SU-DHL-6 (cell line): ENCODE results near the gene GNL3.
A peak's percentile ranks its signal among the peaks of the same experiment; 100 is the strongest.

Source experiments
- H2AFZ ChIP-seq: fragments of 200-600 bp; sonication (generic); 2 replicates; pipeline ENCODE4 v1.6.1; 2014; ENCODE audit warnings: low read depth, mild to moderate bottlenecking, moderate library complexity, mixed read lengths, antibody characterized with exemption, low read length; ENCODE audit not compliant: severe bottlenecking
- H3F3A ChIP-seq: fragments of 200-600 bp; shearing (Covaris generic); 2 replicates; pipeline ENCODE4 v1.6.0; 2016; ENCODE audit warnings: antibody characterized with exemption, mild to moderate bottlenecking; ENCODE audit not compliant: insufficient read depth
- H3K27ac ChIP-seq: fragments of 200-600 bp; sonication (generic); 2 replicates; pipeline ENCODE4 v1.5.1; 2016; ENCODE audit warnings: low read depth, mild to moderate bottlenecking, low read length, moderate library complexity, mixed read lengths
- H3K27me3 ChIP-seq: fragments of 200-600 bp; sonication (generic), shearing (Covaris generic); 2 replicates; pipeline ENCODE4 v1.6.0; 2014; ENCODE audit warnings: mild to moderate bottlenecking, low read length
- H3K36me3 ChIP-seq: fragments of 200-600 bp; sonication (generic); 2 replicates; pipeline ENCODE4 v1.6.1; 2014; ENCODE audit warnings: mild to moderate bottlenecking, low read length, mixed read lengths
- H3K4me2 ChIP-seq: fragments of 300-600, 200-600 bp; shearing (Covaris generic), sonication (generic); 2 replicates; pipeline ENCODE4 v1.6.0; 2014; ENCODE audit warnings: low read length, low read depth, mild to moderate bottlenecking; ENCODE audit not compliant: poor library complexity, severe bottlenecking
- H3K4me3 ChIP-seq: fragments of 200-600 bp; sonication (generic); 2 replicates; pipeline ENCODE4 v1.5.1; 2014; ENCODE audit warnings: antibody characterized with exemption, low read length, mild to moderate bottlenecking, mixed read lengths; ENCODE audit not compliant: insufficient read depth, poor library complexity, severe bottlenecking
- H3K79me2 ChIP-seq: fragments of 200-600 bp; sonication (generic); 2 replicates; pipeline ENCODE4 v1.6.1; 2014; ENCODE audit warnings: mild to moderate bottlenecking, low read length, moderate library complexity; ENCODE audit not compliant: insufficient read depth
- H3K9ac ChIP-seq: fragments of 200-600 bp; sonication (generic); 2 replicates; pipeline ENCODE4 v1.7.0; 2014; ENCODE audit warnings: mild to moderate bottlenecking, low read length
- H3K9me2 ChIP-seq: fragments of 200-600 bp; sonication (generic); replicated peaks from 2 replicates; pipeline ENCODE4 v1.6.1; 2014; ENCODE audit warnings: low read length; ENCODE audit not compliant: insufficient read depth
- H3K9me3 ChIP-seq: fragments of 200-600 bp; sonication (generic); 2 replicates; pipeline ENCODE4 v1.6.1; 2014; ENCODE audit warnings: low read length, mixed read lengths; ENCODE audit not compliant: insufficient read depth
- H4K20me1 ChIP-seq: fragments of 200-600 bp; sonication (generic); 2 replicates; pipeline ENCODE4 v1.6.1; 2014; ENCODE audit warnings: low read depth, mild to moderate bottlenecking, antibody characterized with exemption, low read length, moderate library complexity, mixed read lengths
- CTCF ChIP-seq: fragments of 200-600 bp; sonication (generic); IDR thresholded peaks from one replicate; pipeline ENCODE4 v1.5.1; 2017; ENCODE audit warnings: antibody characterized with exemption, mild to moderate bottlenecking, low read length, moderate library complexity; ENCODE audit not compliant: insufficient read depth, poor library complexity, severe bottlenecking
- EZH2phosphoT487 ChIP-seq: fragments of 200-600 bp; sonication (generic), shearing (Covaris generic); conservative IDR thresholded peaks from 2 replicates; pipeline ENCODE4 v1.6.1; 2018; ENCODE audit warnings: mild to moderate bottlenecking, antibody characterized with exemption, low read length, moderate library complexity, mixed read lengths

The GNL3 gene

DNA sequence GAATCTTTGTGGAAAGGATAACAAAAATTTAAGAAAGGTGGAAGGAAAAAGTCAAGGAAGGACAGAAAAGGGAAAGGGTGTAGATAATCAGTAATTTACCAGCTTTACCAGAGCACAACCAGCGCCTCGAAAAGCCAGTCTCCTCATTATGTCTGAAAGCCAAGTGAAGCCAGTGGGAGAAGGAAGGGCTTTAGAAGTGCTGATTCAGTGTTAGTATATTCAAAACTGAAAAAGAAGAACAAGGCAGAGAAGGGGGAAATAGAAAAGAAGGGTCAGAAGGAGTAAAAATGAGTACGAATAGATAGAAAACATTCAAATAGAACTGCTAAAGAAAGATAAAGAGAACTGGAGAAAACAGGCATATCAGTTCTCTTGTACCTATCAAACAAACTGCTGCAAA lies 4.2 kb upstream of the GNL3 start:
- H3K27me3 ChIP-seq: no peaks in the 10 kb centered on the region
- no peak overlapping the region for H2AFZ ChIP-seq
- no peak overlapping the region for H3K4me2 ChIP-seq
- peaks cover 21% of the 10 kb centered on the region for H3K36me3 ChIP-seq
- H3K27ac ChIP-seq: no peak overlapping the region
- no peak overlapping the region for H3K4me3 ChIP-seq
- H3K9me3 ChIP-seq: no peaks in the 10 kb centered on the region
- no peak overlapping the region for H3K9ac ChIP-seq
- H3K79me2 ChIP-seq: peaks cover 62% of the 10 kb centered on the region
- no peaks in the 10 kb centered on the region; the same call in 1 of the 2 replicates for H3F3A ChIP-seq
- TF ChIP-seq CTCF: no peak
- TF ChIP-seq EZH2phosphoT487: no peak
- no peaks in the 10 kb centered on the region for H3K9me2 ChIP-seq
- H4K20me1 ChIP-seq: no peaks in the 10 kb centered on the region

DNA sequence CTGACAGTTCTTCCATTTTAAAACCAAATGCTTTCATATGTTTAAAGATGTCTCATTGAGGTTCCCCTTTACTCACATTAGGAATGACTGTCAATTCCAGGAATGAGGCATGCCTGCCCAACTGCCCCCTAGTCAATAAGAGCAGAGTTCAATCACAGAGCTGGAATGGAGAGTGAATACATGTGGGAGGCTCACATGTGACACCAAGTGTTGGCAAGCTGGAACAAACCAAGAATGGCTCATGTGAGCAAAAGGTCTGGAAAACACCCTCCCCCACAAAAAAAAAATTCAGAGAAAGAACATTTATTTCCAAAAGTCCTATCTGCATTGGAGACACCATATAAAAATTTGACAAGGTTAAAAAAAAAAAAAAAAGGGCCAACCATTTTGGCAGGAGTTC lies 3.8 kb upstream of the GNL3 start:
- Histone ChIP-seq H3K36me3 (peaks cover 25% of the 10 kb centered on the region), H4K20me1 (no peaks in the 10 kb centered on the region), H3K9ac (no peak overlapping the region), H3F3A (no peaks in the 10 kb centered on the region; the same call in 1 of the 2 replicates), H3K27ac (no peak overlapping the region), H3K79me2 (peaks cover 67% of the 10 kb centered on the region), H2AFZ (no peak overlapping the region), H3K9me2 (no peaks in the 10 kb centered on the region), H3K4me3 (no peak overlapping the region), H3K9me3 (no peaks in the 10 kb centered on the region), H3K4me2 (no peak overlapping the region), H3K27me3 (no peaks in the 10 kb centered on the region)
- no peak for TF ChIP-seq EZH2phosphoT487
- TF ChIP-seq CTCF: no peak

DNA sequence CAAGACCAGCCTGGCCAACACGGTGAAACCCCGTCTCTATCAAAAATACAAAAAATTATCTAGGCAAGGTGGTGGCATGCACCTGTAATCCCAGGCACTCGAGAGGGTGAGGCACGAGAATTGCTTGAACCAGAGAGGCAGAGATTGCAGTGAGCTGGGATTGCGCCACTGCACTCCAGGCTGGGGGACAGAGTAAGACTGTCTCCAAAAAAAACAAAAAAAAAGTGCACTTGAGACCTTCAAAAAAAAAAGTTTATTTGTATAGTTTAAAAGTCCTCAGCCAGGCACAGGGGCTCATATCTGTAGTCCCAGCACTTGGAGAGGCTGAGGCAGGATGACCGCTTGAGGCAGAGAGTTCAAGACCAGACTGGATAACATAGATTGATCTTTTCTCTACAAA lies 2.2 kb upstream of the GNL3 start:
- H3K9me3 ChIP-seq: no peaks in the 10 kb centered on the region
- TF ChIP-seq EZH2phosphoT487: no peak
- TF ChIP-seq CTCF: no peak
- H3K36me3 ChIP-seq: peaks cover 33% of the 10 kb centered on the region

GRCh38 chr3:52684184-52684583 lies 1.6 kb upstream of the GNL3 start:
- no peak overlapping the region for H2AFZ ChIP-seq
- H3K9ac ChIP-seq: peak overlapping the region; percentile 80
- no peaks in the 10 kb centered on the region for H3K9me3 ChIP-seq
- TF ChIP-seq CTCF (no peak), EZH2phosphoT487 (no peak)
- peaks cover 87% of the 10 kb centered on the region for H3K79me2 ChIP-seq
- H3K27ac ChIP-seq: no peak overlapping the region; the same call in 1 of the 2 replicates
- peaks cover 5% of the 10 kb centered on the region; the same call in 1 of the 2 replicates for H3F3A ChIP-seq
- no peaks in the 10 kb centered on the region for H3K9me2 ChIP-seq
- peak overlapping the region; percentile 94 for H3K4me2 ChIP-seq
- H3K4me3 ChIP-seq: peak overlapping the region; percentile 99
- H3K36me3 ChIP-seq: peaks cover 36% of the 10 kb centered on the region
- H4K20me1 ChIP-seq: no peaks in the 10 kb centered on the region
- no peaks in the 10 kb centered on the region for H3K27me3 ChIP-seq

More for the DNA sequence above, 2.2 kb upstream of the GNL3 start:
- Histone ChIP-seq H3F3A (peaks cover 5% of the 10 kb centered on the region; the same call in 1 of the 2 replicates), H4K20me1 (no peaks in the 10 kb centered on the region), H3K27ac (no peak overlapping the region), H3K27me3 (no peaks in the 10 kb centered on the region), H3K9me2 (no peaks in the 10 kb centered on the region), H2AFZ (no peak overlapping the region), H3K9ac (no peak overlapping the region), H3K4me2 (peak overlapping the region; percentile 94), H3K79me2 (peaks cover 82% of the 10 kb centered on the region), H3K4me3 (no peak overlapping the region)
